Esophagus squamous epithelium (tissue), 5 donors: ENCODE measurements around the gene CPTP. TPM values are rescaled to one million over a fixed set of nuclear protein-coding genes. Genes with fewer than 3 reads are reported as not detected.
"Not testable (repeated sequence)": the region's sequence is repeated elsewhere in the genome, so short reads cannot be mapped to it uniquely, and the experiment has no call there.

Experiments
- DNase-seq: peaks from one replicate; lab custom pipeline; 2025; lab: John Stamatoyannopoulos, UW
- H3K27ac ChIP-seq, 4 donors: fragments of 200-600 bp; sonication (generic); one replicate each; pipeline ENCODE4 v1.5.1; 2016 to 2019; ENCODE audit warnings: mild to moderate bottlenecking in 1 of 4
- H3K27me3 ChIP-seq, 4 donors: fragments of 200-600 bp; sonication (generic); 1 replicate in 3 of 4; 2 replicates in 1 of 4; pipeline versions ENCODE4 v1.5.1 to v1.6.0; 2017 to 2021; ENCODE audit warnings: antibody characterized with exemption in 1 of 4
- H3K36me3 ChIP-seq, 3 donors: fragments of 200-600 bp; sonication (generic); one replicate each; pipeline ENCODE4 v1.5.1; 2016 to 2019
- H3K4me1 ChIP-seq, 3 donors: fragments of 200-600 bp; sonication (generic); one replicate each; pipeline ENCODE4 v1.5.1; 2017 to 2019
- H3K4me3 ChIP-seq, 4 donors: fragments of 200-600 bp; sonication (generic); 1 replicate in 3 of 4; 2 replicates in 1 of 4; pipeline ENCODE4 v1.5.1; 2016 to 2019; ENCODE audit warnings: mild to moderate bottlenecking in 2 of 4, moderate library complexity in 1 of 4
- H3K9me3 ChIP-seq, 3 donors: fragments of 200-600 bp; sonication (generic); one replicate each; pipeline ENCODE4 v1.5.1; 2016 to 2019
- CTCF ChIP-seq, 6 experiments: fragments of 450-650 bp in 4 of 6; fragments of 200-600 bp in 2 of 6; sonication (generic) in 2 of 6; IDR thresholded peaks; one replicate each; pipeline ENCODE4 v1.5.1; 2016 to 2019; ENCODE audit warnings: antibody characterized with exemption in 6 of 6, mild to moderate bottlenecking in 4 of 6, moderate library complexity in 4 of 6
- POLR2A ChIP-seq, 4 donors: fragments of 450-650 bp; IDR thresholded peaks; one replicate each; pipeline ENCODE4 v1.6.1; 2017; ENCODE audit warnings: antibody characterized with exemption in 4 of 4, mild to moderate bottlenecking in 4 of 4, moderate library complexity in 3 of 4
- WGBS, 2 donors: methylation state at CpG; one replicate each; pipeline ENCODE4 v1.1.5; 2018; 5-methylcytosine and 5-hydroxymethylcytosine counted together
- intact Hi-C: fragments of 100-400 bp; cut with DNase I; formaldehyde crosslinking; loops from one replicate; pipeline ENCODE4 v1.15.0; 2022
- total RNA-seq, 4 donors: library from RNA; depleted of rRNA; stranded (reverse); fragments of >200 nt; gene quantifications; one replicate each; pipeline ENCODE4 v1.1.0, GENCODE V29; 2016
- donor health status: DM: yes; HTN: yes; CAD: no.

CPTP gene
- total RNA-seq, 4 donors from 2014 or later = 27.7 to 75.2 (median 33.4) TPM

- H3K4me3 ChIP-seq = no peak overlapping the region
- no peaks in the 10 kb centered on the region for H3K36me3 ChIP-seq
- no peaks in the 10 kb centered on the region for H3K9me3 ChIP-seq
- TF ChIP-seq CTCF (IDR thresholded peaks at IDR 0.05) (no peak), POLR2A (IDR thresholded peaks at IDR 0.05) (no peak)
- no peak overlapping the region for H3K27ac ChIP-seq
- H3K4me1 ChIP-seq = peaks cover 0 to 15% (median 8%) of the 10 kb centered on the region in 3 donors
- no peak for DNase-seq
- H3K27me3 ChIP-seq = peaks cover 0 to 7% (median 0%) of the 10 kb centered on the region in 4 donors
- intact Hi-C loops = no loop called here
- WGBS, 2 donors = 75 to 81% methylated on average over 10 of the region's 10 CpGs
Observed at GRCh38 chr1:1365875-1366698, 41.5 kb downstream of the CPTP start.

DNA sequence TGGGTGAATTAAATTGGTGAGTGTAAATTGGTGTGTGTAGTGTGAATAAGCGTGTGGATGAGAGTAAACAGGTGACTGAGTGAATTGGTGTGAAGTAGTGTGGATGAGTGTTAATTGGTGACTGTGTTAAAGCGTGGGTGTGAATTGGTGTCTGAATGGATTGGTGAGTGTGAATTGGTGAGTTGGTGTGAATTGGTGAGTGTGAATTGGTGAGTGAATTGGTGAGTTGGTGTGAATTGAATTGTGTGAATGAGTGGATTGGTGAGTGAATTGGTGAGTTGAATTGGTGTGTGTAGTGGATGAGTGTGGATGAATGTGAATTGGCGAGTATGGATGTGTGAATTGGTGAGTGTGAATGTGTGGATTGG lies 42.1 kb downstream of the CPTP start:
- Histone ChIP-seq H3K4me1 (peaks cover 1 to 15% (median 6%) of the 10 kb centered on the region in 3 donors), H3K36me3 (no peaks in the 10 kb centered on the region), H3K27ac (no peak overlapping the region), H3K4me3 (no peak overlapping the region), H3K9me3 (no peaks in the 10 kb centered on the region), H3K27me3 (peaks cover 0 to under 1% (median 0%) of the 10 kb centered on the region in 4 donors)
- intact Hi-C loops = no loop called here
- DNase-seq = no peak
- TF ChIP-seq CTCF (IDR thresholded peaks at IDR 0.05) (no peak), POLR2A (IDR thresholded peaks at IDR 0.05) (no peak)
- WGBS, 2 donors = 86 to 93% methylated on average over 3 of the region's 3 CpGs

GRCh38 chr1:1367315-1367714 lies 42.7 kb downstream of the CPTP start:
- intact Hi-C loops = no loop called here
- TF ChIP-seq POLR2A (IDR thresholded peaks at IDR 0.05) = no peak
- no peak for TF ChIP-seq CTCF (IDR thresholded peaks at IDR 0.05)
- DNase-seq = no peak
- 93 to 94% methylated on average over 5 of the region's 5 CpGs for WGBS, 2 donors
- no peak overlapping the region for H3K4me3 ChIP-seq
- H3K27ac ChIP-seq = no peak overlapping the region
- H3K36me3 ChIP-seq = peaks cover 0 to under 1% (median 0%) of the 10 kb centered on the region in 3 donors
- H3K4me1 ChIP-seq = peaks cover 6 to 15% (median 10%) of the 10 kb centered on the region in 3 donors
- H3K9me3 ChIP-seq = no peaks in the 10 kb centered on the region
- no peaks in the 10 kb centered on the region for H3K27me3 ChIP-seq

- not testable (repeated sequence) for H3K4me3 ChIP-seq
- 83 to 91% methylated on average over 14 of the region's 14 CpGs for WGBS, 2 donors
Observed at GRCh38 chr1:1370094-1370493, 45.5 kb downstream of the CPTP start.

GRCh38 chr1:1370771-1371300 lies 46.2 kb downstream of the CPTP start:
- intact Hi-C loops = no loop called here
- no peak overlapping the region for H3K27ac ChIP-seq
- H3K4me1 ChIP-seq = peaks cover 23 to 43% (median 29%) of the 10 kb centered on the region in 3 donors
- no peak overlapping the region for H3K4me3 ChIP-seq
- no peaks in the 10 kb centered on the region for H3K9me3 ChIP-seq
- no peak for DNase-seq
- no peaks in the 10 kb centered on the region for H3K27me3 ChIP-seq
- TF ChIP-seq POLR2A (IDR thresholded peaks at IDR 0.05) (no peak), CTCF (IDR thresholded peaks at IDR 0.05) (no peak)
- peaks cover 0 to 20% (median 0%) of the 10 kb centered on the region in 3 donors for H3K36me3 ChIP-seq
- WGBS, 2 donors = 76% methylated on average over 3 of the region's 16 CpGs; no CpG with 5 or more reads in 1 of the 2 donors

More at GRCh38 chr1:1370094-1370493, 45.5 kb downstream of the CPTP start:
- DNase-seq, H3K27ac ChIP-seq, intact Hi-C loops, H3K9me3 ChIP-seq, H3K27me3 ChIP-seq: not testable (repeated sequence)
- Histone ChIP-seq H3K36me3 (peaks cover 0 to 20% (median 0%) of the 10 kb centered on the region in 3 donors), H3K4me1 (peaks cover 21 to 39% (median 29%) of the 10 kb centered on the region in 3 donors)
